ENCODE data around the gene CTSL.
A peak's percentile ranks its signal among the peaks of the same experiment; 100 is the strongest.

CTSL gene

GRCh38 chr9:87682618-87683017, 43.3 kb upstream of the CTSL start:
- TF ChIP-seq CTCF (IDR thresholded peaks at IDR 0.05), result no peak

DNA sequence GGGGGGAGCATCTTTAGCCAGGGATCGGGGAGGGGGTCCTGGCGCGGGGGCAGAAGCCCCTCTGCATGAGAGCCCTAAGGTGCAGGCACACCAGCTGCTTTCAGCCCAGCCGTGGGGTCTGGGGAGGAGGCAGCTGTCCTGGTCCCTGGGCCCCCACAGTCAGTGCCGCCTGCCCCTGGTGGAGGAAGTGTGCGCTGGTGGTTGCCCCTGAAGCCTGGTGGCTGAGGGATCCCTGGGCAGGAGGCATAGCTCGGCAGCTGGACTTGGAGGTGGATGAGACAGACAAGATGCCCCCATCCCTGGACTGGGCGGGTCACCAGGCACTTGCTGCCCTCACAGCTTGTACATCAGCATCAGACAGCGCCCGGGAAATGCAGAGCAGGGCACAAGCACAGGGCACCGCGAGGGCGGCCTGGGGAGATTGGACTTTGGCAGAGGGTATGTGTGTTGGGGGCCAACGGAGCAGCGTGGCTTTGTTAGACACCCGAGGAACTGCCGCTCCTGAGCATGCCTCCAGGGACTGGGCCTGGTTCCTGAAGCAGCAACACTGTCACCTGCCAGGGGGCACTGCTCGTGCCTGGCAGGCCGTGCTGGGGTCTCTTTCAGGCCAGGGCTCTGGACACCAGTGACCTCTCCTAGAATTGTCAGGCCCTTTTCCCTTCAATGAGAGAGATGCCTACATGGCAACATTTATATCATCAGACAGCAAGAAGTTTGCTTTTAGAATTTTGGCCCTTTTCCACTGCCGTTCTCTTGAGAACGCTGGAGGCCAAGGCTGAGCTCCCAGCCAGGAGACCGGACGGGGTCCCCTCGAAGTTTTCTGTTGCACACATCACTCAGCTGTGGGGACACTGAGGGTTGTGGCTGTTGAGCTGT, 41.9 kb upstream of the CTSL start:
- no peak for TF ChIP-seq CTCF (IDR thresholded peaks at IDR 0.05)

DNA sequence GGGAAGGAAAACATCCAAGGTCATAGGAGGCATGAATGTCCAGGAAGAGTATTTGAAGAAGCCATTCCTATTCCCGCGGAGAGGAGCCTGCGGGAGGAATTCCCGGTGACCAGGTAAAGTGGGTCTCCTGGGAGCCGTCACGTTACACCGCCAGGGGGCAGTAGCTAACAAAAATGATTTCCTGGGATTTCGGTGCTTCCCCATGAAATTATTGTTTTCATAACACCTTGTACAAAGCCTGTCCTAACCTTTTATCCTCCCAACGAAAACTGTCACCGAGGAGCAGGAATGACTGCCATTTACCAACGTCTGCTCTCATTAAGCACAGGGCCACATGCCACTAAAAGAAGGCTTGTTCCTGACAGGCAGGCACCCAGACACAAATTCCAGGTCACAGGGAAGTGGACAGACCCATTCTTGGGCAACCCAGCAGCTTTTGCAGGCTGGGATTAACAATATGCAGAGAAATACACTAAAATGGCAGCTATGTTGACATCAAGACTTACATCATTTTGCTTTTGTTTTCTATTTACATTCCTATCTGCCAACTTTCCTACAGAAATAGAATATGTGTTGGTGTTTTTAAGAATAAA, 41.2 kb upstream of the CTSL start:
- peak; percentile 85 for TF ChIP-seq CTCF (IDR thresholded peaks at IDR 0.05)

DNA sequence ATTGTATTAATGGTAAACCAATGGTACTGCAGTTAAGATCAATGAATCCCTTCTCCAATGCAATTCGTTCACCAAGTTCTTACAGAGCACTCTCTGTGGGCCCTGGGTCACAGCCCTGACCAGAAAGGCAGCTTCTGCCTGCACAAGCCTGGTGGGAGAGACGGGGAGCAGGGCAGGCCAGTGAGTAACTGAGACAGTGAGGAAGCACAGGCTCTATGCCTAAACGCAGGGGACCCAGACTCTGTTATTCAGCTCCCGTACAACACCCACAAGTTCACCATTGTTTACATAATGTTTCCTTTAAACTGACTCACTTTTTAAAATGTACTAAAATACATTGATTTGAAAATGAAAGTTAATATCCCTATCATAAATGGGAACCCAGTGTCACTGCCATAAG, 40.5 kb upstream of the CTSL start:
- no peak for TF ChIP-seq CTCF (IDR thresholded peaks at IDR 0.05)

- no peak for TF ChIP-seq CTCF (IDR thresholded peaks at IDR 0.05)
Measured at GRCh38 chr9:87685871-87686519, 39.9 kb upstream of the CTSL start.

DNA sequence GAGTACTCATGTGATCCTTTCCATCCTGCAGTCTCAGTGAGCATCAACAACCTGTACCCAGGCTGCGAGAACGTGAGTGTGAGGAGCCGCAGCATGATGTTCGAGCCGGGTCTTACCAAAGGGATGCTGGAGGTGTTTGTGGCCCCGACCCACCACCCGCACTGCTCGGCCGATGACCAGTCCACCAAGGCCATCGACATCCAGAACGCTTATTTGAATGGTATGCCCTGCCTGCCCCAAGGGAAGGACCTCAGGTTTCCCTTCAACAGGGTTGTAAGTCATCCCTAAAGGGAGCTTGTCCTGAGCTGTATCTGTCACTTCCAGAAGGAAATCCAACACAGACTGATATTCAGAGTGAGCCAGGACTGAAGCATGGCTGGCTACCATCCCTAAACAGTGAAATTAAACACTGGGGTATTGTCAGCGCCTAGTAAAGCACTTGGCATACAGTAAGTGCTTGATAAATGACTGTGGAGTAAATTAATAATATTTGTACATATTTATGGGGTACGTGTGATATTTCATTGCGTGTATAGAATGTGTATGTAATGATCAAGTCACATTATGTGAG, 39.3 kb upstream of the CTSL start:
- TF ChIP-seq CTCF (IDR thresholded peaks at IDR 0.05), result no peak

- no peak for TF ChIP-seq CTCF (IDR thresholded peaks at IDR 0.05)
Measured at GRCh38 chr9:87687207-87687606, 38.7 kb upstream of the CTSL start.

Measured in LNCAP (cell line).